K562 (cell line): Measurements from ENCODE around the gene HK2. TPM values are rescaled to one million over a fixed set of nuclear protein-coding genes. Genes with fewer than 3 reads are reported as not detected.
A peak's percentile ranks its signal among the peaks of the same experiment; 100 is the strongest.

Experiments
- ATF3 ChIP-seq, 2 experiments: fragments of 450-650 bp in 1 of 2; sonication (generic) in 1 of 2; formaldehyde crosslinking in 1 of 2; IDR thresholded peaks in 1 of 2; conservative IDR thresholded peaks in 1 of 2; 2 replicates each; pipeline versions ENCODE4 v1.6.1 to v1.8.1; 2016 to 2023; ENCODE audit warnings: mild to moderate bottlenecking in 2 of 2, moderate library complexity in 2 of 2, inconsistent platforms in 1 of 2, missing genetic modification reagents in 1 of 2
- CHD7 ChIP-seq: fragments of 200-600 bp; sonication (generic); IDR thresholded peaks from one replicate; pipeline ENCODE4 v1.6.1; 2012; ENCODE audit warnings: mild to moderate bottlenecking, low read depth, low read length, inconsistent platforms
- MED1 ChIP-seq: sonication (generic); formaldehyde crosslinking; IDR thresholded peaks from 2 replicates; pipeline ENCODE4 v1.8.1; 2023; ENCODE audit warnings: missing genetic modification reagents, borderline replicate concordance
- MYBL2 ChIP-seq, 2 experiments: fragments of 450-650 bp in 1 of 2; sonication (generic) in 1 of 2; formaldehyde crosslinking in 1 of 2; IDR thresholded peaks; 2 replicates each; pipeline versions ENCODE4 v1.6.1 to v1.8.1; 2017 to 2022; ENCODE audit warnings: borderline replicate concordance in 1 of 2, inconsistent platforms in 1 of 2, low read depth in 1 of 2, mild to moderate bottlenecking in 1 of 2, missing genetic modification reagents in 1 of 2, moderate library complexity in 1 of 2
- NFIC ChIP-seq: fragments of 450-650 bp; IDR thresholded peaks from 2 replicates; pipeline ENCODE4 v1.6.1; 2017; ENCODE audit warnings: mild to moderate bottlenecking, inconsistent platforms
- SETDB1 ChIP-seq: IDR thresholded peaks from one replicate; pipeline ENCODE4 v1.6.1; 2012; ENCODE audit warnings: low read length, control low read depth, inconsistent platforms
- SMARCB1 ChIP-seq: IDR thresholded peaks from 2 replicates; pipeline ENCODE4 v1.6.1; 2011; ENCODE audit warnings: improper control_type of control experiment, low read depth; ENCODE audit not compliant: insufficient read length
- SRSF7 ChIP-seq: fragments of 200-400 bp; formaldehyde crosslinking; optimal IDR thresholded peaks from 2 replicates; pipeline ENCODE3; 2017; ENCODE audit warnings: mild to moderate bottlenecking, low read depth, low read length
- ZFPM2 ChIP-seq: fragments of 250-450 bp; sonication (Bioruptor Pico); IDR thresholded peaks from 2 replicates; pipeline ENCODE4 v1.5.1; 2022; ENCODE audit warnings: mild to moderate bottlenecking
- ZNF24 ChIP-seq: fragments of 450-650 bp; IDR thresholded peaks from 2 replicates; pipeline ENCODE4 v1.6.1; 2016
- ZNF274 ChIP-seq: IDR thresholded peaks from 2 replicates; pipeline ENCODE4 v1.6.1; 2011; ENCODE audit warnings: low read depth, mild to moderate bottlenecking, low read length, moderate library complexity, borderline replicate concordance
- ZNF717 ChIP-seq: fragments of 250-450 bp; sonication (Bioruptor Pico); IDR thresholded peaks from 2 replicates; pipeline ENCODE4 v1.5.0; 2021
- ZNF830 ChIP-seq: fragments of 250-450 bp; sonication (Bioruptor Pico); IDR thresholded peaks from 2 replicates; pipeline ENCODE4 v1.5.0; 2021; ENCODE audit warnings: mild to moderate bottlenecking
- polyA plus RNA-seq, 8 experiments: library from polyadenylated mRNA; depleted of rRNA in 4 of 8; stranded (reverse) in 5 of 8; unstranded in 3 of 8; fragments of >200 nt; fragmentation: Nextera tagmentation in 2 of 8; fragmentation: Illumina TruSeq in 1 of 8; extraction: Ambion mirVana in 2 of 8; extraction: Trizol in 1 of 8; gene quantifications; 2 replicates each; pipeline versions ENCODE4 v1.2.1 to v1.2.3, GENCODE V29; 2011 to 2014; ENCODE audit warnings: inconsistent platforms in 1 of 8, missing spikeins in 1 of 8
- total RNA-seq, 7 experiments: library from RNA; depleted of rRNA in 6 of 7; stranded (reverse); fragments of >200 nt in 6 of 7; fragmentation: Illumina TruSeq in 2 of 7; extraction: Trizol in 2 of 7; gene quantifications; 2 replicates each; pipeline versions ENCODE4 v1.2.1 to v1.2.3, GENCODE V29; 2011 to 2021; ENCODE audit warnings: low replicate concordance in 1 of 7
- TF ChIP-seq, protein P1 (sequence below), 2 experiments: fragments of 450-650 bp in 1 of 2; sonication (generic) in 1 of 2; formaldehyde crosslinking; conservative IDR thresholded peaks; 2 replicates each; pipeline versions ENCODE4 v1.4.0 to v1.8.1; 2020 to 2022; ENCODE audit warnings: mild to moderate bottlenecking in 1 of 2, missing genetic modification reagents in 1 of 2

HK2 gene
- total and polyA plus RNA-seq, 9 of the 15 experiments (the other 6 are each of a cell fraction or from before 2014, with no cell fraction given): 4.7 to 56.0 (median 19.9) TPM

DNA sequence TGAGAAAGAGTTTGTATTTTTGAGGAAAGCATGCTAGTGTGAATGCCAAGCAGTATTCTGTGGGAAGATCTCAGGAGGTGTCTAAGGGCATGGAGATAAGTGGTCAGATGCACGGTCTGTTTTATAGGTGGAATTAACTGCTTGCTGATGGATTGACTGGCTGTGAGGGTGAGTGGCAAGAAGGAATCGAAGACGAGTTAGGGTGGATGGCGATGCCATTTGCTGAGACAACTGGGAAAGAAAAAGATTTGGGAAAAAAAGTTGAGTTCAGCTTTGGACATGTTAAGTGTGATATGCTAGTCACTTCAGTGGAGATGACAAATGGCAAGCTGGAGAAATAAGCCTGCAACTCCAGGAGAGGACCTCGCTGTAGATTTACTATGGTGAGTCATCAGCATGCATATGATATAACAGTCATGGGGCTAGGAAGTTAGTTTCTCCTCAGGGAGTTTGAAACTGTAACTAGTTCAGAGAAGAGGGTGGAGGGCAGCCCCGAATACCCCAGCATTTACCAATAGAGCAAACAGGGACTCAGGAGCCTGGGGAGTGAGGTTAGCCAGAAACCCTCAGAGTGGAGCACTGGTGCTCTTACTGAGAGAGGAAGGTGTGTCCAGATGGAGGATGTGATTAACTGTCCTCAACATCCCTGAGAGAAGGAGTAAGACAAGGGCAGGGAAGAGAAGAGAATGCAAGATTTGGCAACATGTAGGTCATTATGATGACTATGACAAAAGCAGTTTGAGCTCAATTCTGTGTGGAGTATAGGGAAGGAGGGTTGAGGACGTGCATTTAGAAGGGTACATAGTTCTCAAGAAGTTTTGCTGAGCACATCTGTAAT, 2.0 kb upstream of the HK2 start (continued):
- TF ChIP-seq CHD7 (no peak), ZFPM2 (CRISPR knock-in tag) (no peak), MED1 (no peak), ATF3 (IDR thresholded peaks at IDR 0.05) (peak; percentile 98), ATF3 (CRISPR knock-in tag; conservative IDR thresholded peaks at IDR 0.05) (no peak; the same call in 1 of the 2 replicates), SETDB1 (no peak), NFIC (no peak), MYBL2 (IDR thresholded peaks at IDR 0.05; ENCODE audit: low read depth) (no peak), MYBL2 (CRISPR knock-in tag; IDR thresholded peaks at IDR 0.05; ENCODE audit: borderline replicate concordance) (no peak), ZNF24 (no peak), ZNF274 (no peak), SMARCB1 (no peak), SRSF7 (no peak), ZNF717 (no peak), ZNF830 (no peak)
- TF ChIP-seq, protein P1, sequence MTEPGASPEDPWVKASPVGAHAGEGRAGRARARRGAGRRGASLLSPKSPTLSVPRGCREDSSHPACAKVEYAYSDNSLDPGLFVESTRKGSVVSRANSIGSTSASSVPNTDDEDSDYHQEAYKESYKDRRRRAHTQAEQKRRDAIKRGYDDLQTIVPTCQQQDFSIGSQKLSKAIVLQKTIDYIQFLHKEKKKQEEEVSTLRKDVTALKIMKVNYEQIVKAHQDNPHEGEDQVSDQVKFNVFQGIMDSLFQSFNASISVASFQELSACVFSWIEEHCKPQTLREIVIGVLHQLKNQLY (CRISPR knock-in tag; conservative IDR thresholded peaks at IDR 0.05): no peak
